Activated CD8-positive, alpha-beta memory T cell treated with anti-CD3 and anti-CD28 coated beads, Interleukin-2, amount 50 U/mL, for 1 hour (primary cell): ENCODE data around the gene ZNF787.

Source experiments
- DNase-seq: peaks from one replicate; pipeline ENCODE4 v3.0.0-alpha.2; 2020; ENCODE audit errors: extremely low read depth

Gene ZNF787

DNA sequence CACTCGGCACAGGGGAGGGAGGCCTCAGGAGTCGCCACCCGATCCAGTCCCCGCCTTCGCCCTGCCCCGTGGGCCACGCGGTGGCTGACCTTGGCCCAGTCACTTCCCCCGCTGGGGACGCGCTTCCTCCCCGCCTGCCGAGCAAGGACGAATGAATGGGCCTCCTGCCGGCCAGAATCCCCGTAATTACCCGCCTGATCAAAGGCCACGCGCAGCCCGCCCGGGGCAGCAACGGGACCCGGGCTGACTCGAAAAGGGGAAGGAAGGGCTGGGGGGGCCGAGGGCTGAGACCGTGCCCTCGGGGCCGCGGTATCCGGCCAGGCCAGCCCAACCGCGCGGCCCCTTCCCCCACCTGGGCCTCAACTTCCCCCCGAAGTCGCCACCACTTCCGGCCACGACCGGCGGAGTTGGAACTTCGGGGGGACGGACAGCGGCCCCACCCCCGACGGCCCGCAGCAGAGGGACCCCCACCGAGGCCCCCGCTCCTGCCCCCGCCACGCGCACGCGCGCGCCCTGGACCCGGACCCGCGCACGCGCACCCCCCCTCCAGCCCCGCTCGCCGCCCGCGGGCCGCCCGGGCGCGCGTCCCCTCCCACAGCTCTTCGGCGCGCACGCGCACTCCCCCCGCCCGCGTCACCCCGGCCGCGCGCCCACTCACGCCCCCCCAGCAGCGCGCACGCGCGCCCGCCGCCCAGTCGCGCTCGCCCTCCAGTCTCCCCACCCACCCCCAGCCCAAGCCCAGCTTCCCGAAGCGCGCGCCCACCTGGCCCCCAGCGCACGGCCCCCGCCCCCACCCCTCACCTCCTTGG, 520 bp downstream of the ZNF787 start:
- no peak for DNase-seq

DNA sequence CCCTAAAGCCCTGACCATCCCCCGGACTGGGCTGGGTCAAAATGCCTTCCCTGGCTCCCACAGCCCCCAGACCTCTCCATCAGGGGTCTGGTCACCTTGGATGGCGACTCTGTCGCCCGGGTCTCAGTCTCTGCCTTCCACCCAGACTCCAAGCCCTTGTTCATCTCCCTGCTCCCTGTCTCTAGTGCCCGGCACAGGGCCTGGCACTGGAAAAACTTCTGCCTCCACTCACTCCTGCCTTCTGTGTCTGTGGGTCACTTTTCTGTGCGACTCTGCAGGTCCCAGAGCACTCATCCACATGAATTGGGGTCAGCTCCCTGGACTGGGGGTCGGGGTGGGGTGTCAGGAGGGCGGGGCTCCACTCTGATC, 1.1 kb downstream of the ZNF787 start:
- DNase-seq, result no peak

DNA sequence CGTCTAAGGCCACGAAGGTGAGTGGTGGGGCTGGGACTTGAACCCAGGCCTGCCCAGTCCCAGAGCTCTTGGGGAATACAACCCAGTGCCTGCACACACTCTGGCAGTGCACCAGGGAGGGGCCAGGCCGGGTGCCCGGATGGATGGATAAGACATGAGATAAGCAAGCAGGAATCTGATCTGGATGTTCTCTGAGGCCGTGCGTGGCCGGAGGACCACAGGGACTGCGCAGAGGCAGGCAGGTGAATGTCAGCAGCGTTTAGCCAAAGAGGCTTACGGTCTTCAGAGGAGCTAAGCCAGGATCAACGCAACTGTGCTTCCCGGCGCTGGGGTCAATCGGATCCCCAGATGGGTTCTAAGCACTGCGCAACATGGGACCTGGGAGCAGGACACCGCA, 1.5 kb downstream of the ZNF787 start:
- no peak for DNase-seq

DNA sequence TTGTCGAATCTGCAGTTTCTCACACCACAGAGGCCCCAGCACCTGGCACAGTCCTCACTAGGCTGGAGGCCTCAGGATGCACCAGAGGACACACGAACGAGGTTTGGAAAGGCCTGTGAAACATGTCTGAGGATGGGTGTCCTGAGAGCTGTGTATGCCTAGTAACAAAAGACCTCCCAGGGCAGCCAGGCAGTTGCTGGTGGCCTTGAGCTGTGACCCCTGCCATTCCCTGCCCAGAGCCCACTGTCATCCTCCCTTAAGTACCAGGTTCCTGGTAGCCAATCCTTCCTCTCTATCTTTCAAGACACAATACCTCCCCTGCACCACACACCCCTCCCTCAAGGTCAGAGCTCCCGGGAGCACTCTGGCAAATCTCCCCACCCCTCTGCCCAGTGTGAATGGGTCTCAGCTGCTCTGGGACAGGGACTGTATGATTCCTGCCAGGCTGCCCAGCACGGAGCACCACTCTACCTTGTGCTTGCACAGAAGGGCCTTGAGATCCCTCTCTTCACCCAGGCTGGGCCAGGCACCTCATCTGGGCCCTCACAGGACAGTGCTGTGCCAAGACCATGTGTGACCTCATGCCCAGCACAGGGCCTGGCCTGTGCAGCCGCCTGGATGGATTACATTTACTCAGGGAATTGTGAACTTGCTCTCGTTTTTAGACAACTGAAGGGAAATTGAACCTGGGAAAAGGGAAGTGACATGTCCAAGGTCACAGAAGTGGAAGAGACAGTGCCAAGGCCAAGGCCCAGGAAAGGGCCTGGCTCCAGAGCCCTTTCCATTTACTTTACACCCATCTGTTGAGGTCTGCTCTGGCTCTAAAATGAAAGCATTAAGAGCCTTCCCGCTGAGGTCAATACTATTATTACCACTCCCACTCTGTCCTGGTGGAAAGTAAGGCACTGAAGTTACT, 2.2 kb downstream of the ZNF787 start:
- no peak for DNase-seq

DNA sequence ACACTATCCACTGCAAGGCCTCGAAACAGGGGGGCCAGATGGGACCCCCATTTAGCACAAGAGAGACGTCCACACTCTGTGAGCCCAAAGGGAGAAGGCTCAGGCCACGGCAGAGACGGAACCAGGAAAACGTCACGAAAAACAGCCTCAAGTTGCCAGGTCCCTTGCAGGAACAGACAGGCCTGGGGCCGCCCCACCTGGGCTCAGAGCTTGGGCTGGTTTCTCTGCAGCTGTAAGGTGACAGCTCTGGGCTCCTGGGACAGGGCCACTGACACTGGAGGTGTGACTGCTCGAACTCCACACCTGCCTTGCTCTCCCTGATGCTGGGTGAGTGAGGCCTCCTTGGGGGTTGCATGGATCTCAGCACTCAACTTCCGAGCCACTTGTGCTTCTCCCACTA, 3.2 kb downstream of the ZNF787 start:
- DNase-seq, result no peak

DNA sequence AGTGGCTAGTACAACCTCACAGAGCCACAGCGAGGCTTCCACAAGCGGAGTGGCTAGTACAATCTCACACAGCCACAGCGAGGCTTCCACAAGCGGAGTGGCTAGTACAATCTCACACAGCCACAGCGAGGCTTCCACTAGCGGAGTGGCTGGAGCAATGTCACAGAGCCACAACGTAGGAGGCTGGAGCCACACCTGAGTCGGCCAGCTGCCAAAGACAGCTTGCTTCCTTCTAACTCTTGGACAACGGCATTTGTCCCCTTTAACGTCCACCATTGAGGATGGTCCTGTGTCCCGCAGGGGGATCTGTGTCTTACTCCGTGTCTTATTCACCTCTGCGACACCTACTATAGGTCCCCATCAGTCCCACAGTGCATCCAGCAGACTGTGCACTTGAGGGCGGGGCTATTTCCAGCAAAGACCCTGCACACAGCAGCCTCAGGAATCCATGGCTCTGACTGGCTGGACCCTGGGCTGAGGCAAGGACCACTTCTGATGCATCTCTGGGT, 3.7 kb downstream of the ZNF787 start:
- DNase-seq, result no peak

DNA sequence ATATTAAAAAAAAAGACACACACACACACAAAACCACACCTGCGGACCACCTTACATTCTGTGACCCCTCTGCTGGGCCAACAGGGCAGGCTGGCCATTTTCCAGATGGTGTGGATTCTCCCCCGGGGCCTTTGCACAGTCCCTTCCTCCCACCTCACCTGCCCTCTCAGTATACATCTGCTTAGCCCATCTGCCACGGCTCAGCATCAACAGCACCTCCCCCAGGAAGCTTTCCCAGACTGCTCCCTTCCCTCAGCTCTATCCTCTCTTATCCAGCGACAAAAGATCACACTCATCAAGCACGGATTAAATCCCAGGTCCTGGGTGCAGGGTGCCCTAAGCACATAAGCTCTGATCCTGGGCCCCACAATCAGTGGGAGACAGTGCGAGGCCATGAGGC, 4.5 kb downstream of the ZNF787 start:
- no peak for DNase-seq

DNA sequence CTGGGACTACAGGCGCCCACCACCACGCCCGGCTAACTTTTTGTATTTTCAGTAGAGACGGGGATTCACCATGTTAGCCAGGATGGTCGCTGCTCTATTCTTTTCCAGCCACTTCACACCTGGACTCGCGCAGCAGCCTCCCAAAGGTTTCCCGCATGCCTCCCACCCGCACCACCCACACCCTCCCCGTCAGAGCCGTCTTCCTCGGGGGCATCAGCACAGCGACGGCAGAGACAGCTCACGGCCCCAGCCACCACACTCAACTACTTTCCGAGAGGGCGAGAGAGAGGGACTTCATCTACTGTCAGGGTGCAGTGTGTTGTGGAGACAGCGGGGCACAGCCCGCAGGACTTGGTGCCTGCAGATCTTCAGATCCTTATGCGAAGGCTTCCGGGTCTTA, 5.6 kb downstream of the ZNF787 start:
- DNase-seq, result no peak

DNA sequence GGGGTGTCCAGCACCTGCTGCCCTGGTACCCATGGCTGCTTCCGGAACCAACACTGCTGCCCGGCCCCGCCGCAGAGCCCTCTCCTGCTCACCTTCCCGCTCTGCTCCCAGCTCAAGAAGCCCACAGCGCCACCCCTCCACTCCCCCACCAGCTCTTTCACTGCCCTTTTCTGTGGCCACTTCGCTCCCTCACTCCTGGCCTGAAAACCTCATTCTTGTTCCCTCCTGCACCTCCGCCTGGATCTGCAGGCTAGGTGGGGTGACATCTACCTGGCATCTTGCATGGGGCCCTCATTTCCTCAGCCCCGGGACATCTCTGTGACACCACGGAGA, 6.4 kb downstream of the ZNF787 start:
- no peak for DNase-seq

DNA sequence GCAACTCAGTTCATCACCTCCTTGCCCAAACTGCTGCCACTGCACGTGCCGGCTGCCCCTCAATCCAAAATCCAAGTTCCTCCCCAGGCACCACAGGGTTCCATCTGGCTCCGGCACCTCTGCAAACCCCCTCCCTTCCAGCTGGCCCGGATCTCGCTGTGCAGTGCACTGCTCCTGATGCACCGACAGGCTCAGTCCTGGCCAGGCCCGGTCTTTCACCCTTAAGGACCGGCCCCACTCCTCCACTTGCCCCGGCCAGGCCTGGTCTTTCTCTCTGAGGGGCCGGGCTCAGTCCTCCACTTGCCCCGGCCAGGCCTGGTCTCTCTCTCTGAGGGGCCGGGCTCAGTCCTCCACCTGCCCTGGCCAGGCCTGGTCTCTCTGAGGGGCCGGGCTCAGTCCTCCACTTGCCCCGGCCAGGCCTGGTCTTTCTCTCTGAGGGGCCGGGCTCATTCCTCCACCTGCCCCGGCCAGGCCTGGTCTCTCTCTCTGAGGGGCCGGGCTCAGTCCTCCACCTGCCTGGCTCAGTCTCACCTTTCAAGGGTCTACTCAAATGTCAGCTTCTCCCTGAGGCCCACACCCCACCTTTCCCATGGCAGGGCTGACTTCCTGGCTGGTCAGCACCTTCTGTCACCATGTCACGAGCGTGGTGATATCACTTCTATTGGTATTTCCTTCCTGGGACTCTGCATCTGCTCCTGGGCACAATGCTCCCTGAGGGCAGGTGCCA, 6.9 kb downstream of the ZNF787 start:
- DNase-seq, result no peak

DNA sequence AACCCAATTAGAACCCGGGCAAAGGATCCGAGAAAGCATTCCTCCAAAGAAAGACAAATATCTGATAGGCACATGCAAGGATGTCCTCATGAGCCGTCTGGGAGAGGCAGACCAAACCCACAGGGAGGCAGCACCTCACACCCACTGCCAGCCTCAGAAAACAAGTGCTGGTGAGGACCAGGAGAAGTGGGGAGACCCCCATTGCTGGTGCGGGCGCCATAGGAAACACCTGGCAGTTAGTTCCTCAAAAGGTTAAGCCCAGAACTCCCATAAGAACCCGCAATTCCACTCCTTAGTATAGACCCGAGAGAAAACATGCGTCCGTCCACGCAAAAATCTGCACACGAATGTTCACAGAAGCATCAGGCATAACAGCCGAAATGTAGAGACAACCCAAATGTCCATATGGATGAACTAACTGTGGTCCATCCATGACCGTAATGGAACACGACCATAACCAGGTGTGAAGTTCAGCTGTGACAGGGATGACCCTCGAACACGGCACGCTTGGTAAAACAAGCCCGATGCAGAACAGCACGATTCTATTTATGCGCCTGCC, 7.9 kb downstream of the ZNF787 start:
- no peak for DNase-seq

DNA sequence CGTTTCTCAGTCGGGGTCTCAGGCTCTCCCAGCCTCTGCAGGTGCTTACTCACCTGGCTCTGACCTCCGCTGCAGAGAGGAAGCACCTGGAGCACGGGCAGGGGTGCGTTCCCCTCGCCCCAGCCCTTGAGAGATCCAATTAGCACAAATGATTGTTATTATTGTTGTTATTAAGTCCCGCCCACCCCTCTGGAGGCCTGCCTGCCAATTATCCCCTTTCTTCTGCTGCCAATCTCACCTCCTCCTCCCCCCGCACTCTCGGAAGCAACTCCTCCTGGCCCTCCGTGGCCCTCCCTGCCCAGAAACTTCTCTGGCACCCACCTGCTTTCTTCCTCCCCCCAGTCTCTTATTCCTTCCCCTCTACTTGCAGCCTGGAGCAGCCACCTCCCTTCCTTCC, 8.8 kb downstream of the ZNF787 start:
- no peak for DNase-seq

DNA sequence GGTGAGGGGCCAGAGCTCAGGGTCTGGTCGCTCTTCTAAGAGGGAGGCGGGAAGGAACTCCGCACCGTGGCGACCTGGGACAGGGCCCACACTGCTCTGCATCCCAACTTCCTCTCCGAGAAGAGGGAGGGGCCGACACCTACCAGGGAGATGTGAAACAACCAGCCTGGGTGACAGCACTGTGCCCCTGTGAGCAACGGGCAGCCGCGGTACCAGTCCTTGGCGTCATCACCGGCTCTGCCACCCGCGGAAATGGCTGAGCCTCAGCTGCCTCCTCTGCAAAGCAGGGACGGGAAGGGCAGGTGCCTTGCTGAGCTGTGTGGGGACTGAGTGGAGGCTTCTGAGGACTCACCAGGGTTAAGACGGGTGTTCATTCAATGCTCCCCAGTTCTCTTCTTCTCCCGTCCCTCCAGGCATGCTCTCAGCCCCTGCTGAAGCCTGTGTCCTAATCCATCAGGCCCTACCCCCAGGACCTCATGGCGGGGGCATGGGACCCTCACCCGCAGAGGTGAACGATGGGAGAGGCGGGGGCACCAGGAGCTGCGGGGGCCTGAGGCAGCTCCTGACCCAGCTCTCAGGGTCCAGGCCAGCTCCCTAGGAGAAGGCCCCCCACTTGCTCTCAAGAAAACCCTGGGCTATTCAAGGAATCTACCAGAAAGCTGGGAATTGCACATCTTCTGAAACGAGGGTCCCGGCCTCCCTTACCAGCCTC, 9.3 kb downstream of the ZNF787 start:
- DNase-seq, result peak; percentile 12

DNA sequence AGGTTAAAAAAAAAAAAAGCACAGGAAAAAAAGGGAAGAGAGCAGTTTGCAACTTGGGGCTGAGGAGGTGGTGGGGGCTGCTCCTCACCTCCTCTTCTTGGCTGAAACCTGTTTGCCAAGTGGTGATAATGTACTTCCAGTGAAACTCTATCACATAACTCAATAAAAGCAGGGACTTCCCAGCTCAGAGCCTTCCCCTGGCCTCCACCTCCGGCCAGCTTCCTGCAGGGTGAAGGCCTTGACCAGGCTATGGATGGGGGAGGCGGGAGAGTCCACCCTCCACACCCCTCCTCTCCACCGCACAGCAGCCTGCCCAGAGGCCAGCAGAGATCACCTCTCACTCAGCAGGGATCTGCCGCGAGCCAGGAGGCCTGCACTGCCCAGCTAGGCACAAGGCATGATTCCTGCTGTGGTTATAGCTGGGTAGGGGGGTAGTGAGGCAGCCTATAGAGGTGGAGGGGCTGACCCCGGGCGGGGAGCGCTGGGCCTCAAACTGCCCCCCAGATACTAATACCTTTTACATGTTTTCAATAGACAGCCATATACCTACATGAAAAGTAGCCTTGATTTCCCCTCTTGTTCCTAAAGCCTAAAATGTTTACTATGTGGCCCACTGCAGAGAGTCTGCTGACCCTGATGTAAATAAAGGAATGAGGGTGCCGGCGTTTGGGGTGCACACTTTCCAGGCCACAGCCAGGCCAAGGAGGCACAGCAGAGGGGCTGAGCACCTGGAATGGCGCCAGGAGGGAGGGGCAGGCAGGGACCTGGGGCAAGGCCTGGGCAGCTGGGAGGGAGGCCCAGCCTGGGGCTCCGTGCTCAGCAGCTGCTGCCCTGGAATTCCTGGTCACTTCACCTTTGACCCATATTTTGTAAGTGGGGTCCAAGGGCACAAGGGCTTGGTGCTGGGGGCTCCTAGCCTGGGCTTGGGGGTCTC, 10.3 kb downstream of the ZNF787 start:
- no peak for DNase-seq

DNA sequence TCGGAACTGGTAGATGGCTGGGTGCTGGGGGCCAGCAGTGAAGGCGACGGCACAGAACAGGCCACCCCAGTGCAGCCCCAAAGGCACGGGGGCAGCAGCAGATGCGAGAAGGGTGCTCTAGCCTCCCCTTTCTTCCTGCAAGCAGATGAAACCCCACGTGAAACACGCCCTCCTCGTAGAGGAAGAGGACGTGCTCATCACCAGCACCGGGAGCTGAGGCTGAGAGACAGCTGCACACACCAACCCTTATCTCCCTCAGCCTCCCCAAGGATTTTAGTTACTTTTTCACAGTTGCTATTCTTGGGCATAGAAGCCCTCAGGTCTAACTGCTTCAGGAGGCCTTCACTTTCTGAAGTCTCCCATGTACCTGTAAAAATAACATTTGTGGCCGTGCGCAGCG, 11.9 kb downstream of the ZNF787 start:
- no peak for DNase-seq

DNA sequence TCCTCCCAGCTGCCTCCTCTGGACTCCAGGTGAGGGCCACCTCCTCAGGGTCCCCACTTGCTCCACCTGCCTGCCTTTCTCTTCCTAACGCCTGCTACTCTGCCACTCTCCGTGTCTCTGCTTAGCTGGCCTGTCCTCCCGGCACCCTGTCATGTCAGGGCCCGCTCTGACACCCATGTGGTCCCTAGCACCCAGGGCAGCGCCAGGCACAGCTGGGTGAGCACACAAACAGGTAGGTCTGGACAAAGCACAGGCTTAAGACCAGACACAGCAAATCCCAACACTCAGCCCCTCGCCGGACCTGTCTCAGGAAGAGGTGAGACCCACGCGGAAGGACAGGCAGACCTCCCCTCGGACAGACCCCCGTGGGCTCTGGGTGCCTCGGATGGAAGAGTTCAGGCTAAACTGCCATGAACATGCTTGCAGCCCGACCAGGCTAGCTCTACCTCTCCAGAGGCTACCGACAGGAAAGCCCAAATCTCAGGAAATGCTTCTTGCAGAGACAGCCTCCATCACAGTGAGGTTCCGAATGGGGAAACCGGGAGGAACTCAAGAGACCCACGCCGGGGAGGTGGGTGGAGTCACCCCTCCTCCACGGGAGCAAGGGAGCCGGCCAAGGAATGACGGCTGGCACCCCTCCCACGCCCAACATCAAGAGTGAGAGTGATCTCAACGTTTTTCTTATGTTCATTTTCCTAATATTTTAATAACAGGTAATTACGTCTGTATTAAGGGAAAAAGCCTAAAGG, 12.5 kb downstream of the ZNF787 start:
- no peak for DNase-seq

DNA sequence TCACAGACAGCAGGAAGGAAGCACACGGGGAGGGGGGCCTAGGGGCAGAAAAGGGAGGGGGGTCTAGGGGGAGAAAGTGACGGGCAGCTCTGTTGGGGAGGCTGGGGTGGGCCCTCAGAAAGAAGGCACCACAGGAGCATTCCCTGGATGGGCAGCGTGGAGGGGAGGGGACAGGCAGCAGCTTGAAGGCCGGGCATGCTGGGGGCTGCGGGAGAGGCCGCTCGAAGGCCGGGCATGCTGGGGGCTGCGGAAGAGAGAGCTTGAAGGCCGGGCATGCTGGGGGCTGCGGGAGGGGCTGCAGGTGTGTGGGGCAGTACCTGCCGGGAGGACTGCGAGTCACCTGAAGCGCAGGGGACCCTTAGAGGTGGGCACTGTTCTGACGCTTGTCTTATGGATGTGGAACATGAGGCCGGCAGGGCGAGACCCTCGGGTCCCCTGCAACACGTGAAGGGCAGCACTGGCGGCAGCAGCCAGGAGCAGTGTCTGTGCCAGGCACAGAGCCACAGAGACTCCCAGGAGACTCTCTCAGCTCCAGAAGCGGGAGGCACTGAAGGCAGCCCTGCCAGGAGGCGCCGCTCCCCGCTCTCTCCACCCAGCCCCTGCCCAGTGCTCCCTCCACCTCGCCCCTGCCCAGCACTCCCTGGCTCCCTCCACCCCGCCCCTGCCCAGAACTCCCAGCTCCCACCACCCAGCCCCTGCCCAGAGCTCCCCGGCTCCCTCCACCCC, 13.3 kb downstream of the ZNF787 start:
- DNase-seq, result no peak

DNA sequence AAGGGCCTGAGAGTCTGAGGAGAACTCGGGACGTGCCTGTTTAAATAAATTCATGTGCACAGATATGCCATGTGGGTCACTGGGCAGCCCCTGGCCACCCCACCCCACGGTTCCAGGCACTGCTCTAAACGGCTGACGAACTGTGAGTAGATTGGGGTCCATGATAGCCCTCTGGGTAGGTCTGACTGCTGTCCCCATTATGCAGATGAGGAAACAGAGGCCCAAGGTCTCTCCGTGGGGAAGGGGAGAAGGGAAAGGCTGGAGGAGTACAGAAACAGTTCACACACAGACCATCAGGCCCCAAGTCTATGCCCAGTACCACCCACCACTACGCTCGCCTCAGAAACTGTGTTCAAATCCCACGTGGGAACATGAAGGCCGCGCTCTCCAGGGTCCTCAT, 14.1 kb downstream of the ZNF787 start:
- DNase-seq, result no peak

DNA sequence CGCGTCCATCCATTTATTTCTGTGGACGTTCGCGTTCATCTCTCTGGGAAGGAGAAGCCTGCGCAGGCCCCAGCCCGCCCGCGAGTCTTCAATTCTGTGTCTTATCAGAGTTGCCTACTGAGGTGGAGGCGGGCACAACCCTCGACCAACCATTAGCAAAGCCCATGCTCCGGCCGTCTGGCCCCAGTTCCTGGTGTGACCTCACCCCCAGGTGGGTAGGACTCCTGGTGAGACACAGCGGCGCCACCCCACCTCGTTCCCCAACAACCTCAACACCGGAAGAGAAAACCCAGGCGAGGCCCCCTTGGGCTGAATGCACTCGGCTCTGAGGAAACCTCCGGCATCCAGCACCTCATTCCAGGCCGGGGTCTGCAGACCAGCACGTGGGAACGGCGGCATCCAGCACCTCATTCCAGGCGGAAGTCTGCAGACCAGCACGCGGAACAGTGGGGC, 14.7 kb downstream of the ZNF787 start:
- DNase-seq, result no peak
